Activated CD8-positive, alpha-beta T cell treated with anti-CD3 and anti-CD28 coated beads, Interleukin-2, amount 10 ng/mL, durations not matched to agents 7 days and 5 days (primary cell): ENCODE measurements around the gene CTNNA2. TPM values are rescaled to one million over a fixed set of nuclear protein-coding genes. Genes with fewer than 3 reads are reported as not detected.

Experiments used
- ATAC-seq: fragments of 150-1000 bp; cut with Tn5 transposase; one replicate; pipeline ENCODE4 v1.10.0; 2021; ENCODE audit warnings: moderate library complexity
- CTCF ChIA-PET: fragments of 350-600 bp; sonication (Branson Sonifier 250); formaldehyde crosslinking; loops from one replicate; lab custom pipeline; 2021; ENCODE audit warnings: antibody characterized with exemption; lab: Charles Lee
- POLR2A ChIA-PET: fragments of 350-600 bp; sonication (Branson Sonifier 250); formaldehyde crosslinking; loops from one replicate; lab custom pipeline; 2021; ENCODE audit warnings: antibody characterized with exemption; lab: Charles Lee
- DNase-seq: peaks from one replicate; pipeline ENCODE4 v3.0.0-alpha.2; 2020
- H3K27ac Mint-ChIP-seq: one replicate; pipeline ENCODE4 v1.8.0; 2021; ENCODE audit warnings: mild to moderate bottlenecking, mixed read lengths
- H3K27me3 Mint-ChIP-seq: one replicate; pipeline ENCODE4 v1.8.0; 2021; ENCODE audit warnings: low read depth, mixed read lengths
- H3K36me3 Mint-ChIP-seq: one replicate; pipeline ENCODE4 v1.8.0; 2021; ENCODE audit warnings: low read depth, mixed read lengths
- H3K4me1 Mint-ChIP-seq: one replicate; pipeline ENCODE4 v1.8.0; 2021; ENCODE audit warnings: low read depth, mixed read lengths
- H3K4me3 Mint-ChIP-seq: one replicate; pipeline ENCODE4 v1.8.0; 2021; ENCODE audit warnings: mild to moderate bottlenecking, mixed read lengths
- H3K9me3 Mint-ChIP-seq: one replicate; pipeline ENCODE4 v1.8.0; 2022; ENCODE audit warnings: mixed read lengths; ENCODE audit not compliant: insufficient read depth
- total RNA-seq, 2 experiments: library from RNA; stranded (reverse); gene quantifications; one replicate each; pipeline ENCODE4 v1.2.3, GENCODE V29; 2021

CTNNA2 gene
- total RNA-seq, 2 experiments from 2014 or later = not detected

- ChIA-PET POLR2A (no interaction called here), CTCF (no interaction called here)
- Mint-ChIP-seq H3K4me3 (no peak overlapping the region), H3K27me3 (no peaks in the 10 kb centered on the region), H3K9me3 (peaks cover 13% of the 10 kb centered on the region), H3K27ac (no peak overlapping the region), H3K4me1 (no peaks in the 10 kb centered on the region), H3K36me3 (no peaks in the 10 kb centered on the region)
- DNase-seq = no peak
- no peak for ATAC-seq
These were observed 153.6 kb downstream of the CTNNA2 start for GRCh38 chr2:79666430-79666829.

GRCh38 chr2:79669714-79670113 is 156.9 kb downstream of the CTNNA2 start:
- DNase-seq (no peak), ATAC-seq (no peak)
- H3K27ac Mint-ChIP-seq = no peak overlapping the region
- ChIA-PET CTCF (no interaction called here), POLR2A (no interaction called here)
- H3K9me3 Mint-ChIP-seq = peaks cover 13% of the 10 kb centered on the region
- no peaks in the 10 kb centered on the region for H3K27me3 Mint-ChIP-seq
- no peaks in the 10 kb centered on the region for H3K36me3 Mint-ChIP-seq
- no peaks in the 10 kb centered on the region for H3K4me1 Mint-ChIP-seq
- H3K4me3 Mint-ChIP-seq = no peak overlapping the region

- no peak overlapping the region for H3K4me3 Mint-ChIP-seq
- POLR2A ChIA-PET = no interaction called here
- H3K36me3 Mint-ChIP-seq = no peaks in the 10 kb centered on the region
- no peak for DNase-seq
- CTCF ChIA-PET = no interaction called here
- H3K27me3 Mint-ChIP-seq = no peaks in the 10 kb centered on the region
- H3K9me3 Mint-ChIP-seq = peaks cover 13% of the 10 kb centered on the region
- H3K27ac Mint-ChIP-seq = no peak overlapping the region
- ATAC-seq = no peak
- H3K4me1 Mint-ChIP-seq = no peaks in the 10 kb centered on the region
These were observed 157.3 kb downstream of the CTNNA2 start for GRCh38 chr2:79670198-79670597.

GRCh38 chr2:79686884-79687283 is 174.0 kb downstream of the CTNNA2 start:
- H3K27me3 Mint-ChIP-seq = no peaks in the 10 kb centered on the region
- H3K4me1 Mint-ChIP-seq = no peaks in the 10 kb centered on the region
- no peak overlapping the region for H3K27ac Mint-ChIP-seq
- H3K4me3 Mint-ChIP-seq = no peak overlapping the region
- ChIA-PET CTCF (no interaction called here), POLR2A (no interaction called here)
- DNase-seq = no peak
- no peaks in the 10 kb centered on the region for H3K9me3 Mint-ChIP-seq
- no peak for ATAC-seq
- H3K36me3 Mint-ChIP-seq = no peaks in the 10 kb centered on the region

GRCh38 chr2:79695248-79695647 is 182.4 kb downstream of the CTNNA2 start:
- Mint-ChIP-seq H3K27ac (no peak overlapping the region), H3K4me3 (no peak overlapping the region), H3K27me3 (no peaks in the 10 kb centered on the region), H3K4me1 (no peaks in the 10 kb centered on the region), H3K36me3 (no peaks in the 10 kb centered on the region), H3K9me3 (no peaks in the 10 kb centered on the region)
- no peak for DNase-seq
- no peak for ATAC-seq
- CTCF ChIA-PET = no interaction called here
- POLR2A ChIA-PET = no interaction called here

- Mint-ChIP-seq H3K27ac (no peak overlapping the region), H3K9me3 (no peaks in the 10 kb centered on the region), H3K36me3 (no peaks in the 10 kb centered on the region), H3K27me3 (no peaks in the 10 kb centered on the region), H3K4me1 (no peaks in the 10 kb centered on the region), H3K4me3 (no peak overlapping the region)
- POLR2A ChIA-PET = no interaction called here
- ATAC-seq (no peak), DNase-seq (no peak)
- CTCF ChIA-PET = no interaction called here
These were observed 184.3 kb downstream of the CTNNA2 start for GRCh38 chr2:79697200-79697599.

GRCh38 chr2:79700651-79701050 is 187.8 kb downstream of the CTNNA2 start:
- H3K9me3 Mint-ChIP-seq = no peaks in the 10 kb centered on the region
- DNase-seq (no peak), ATAC-seq (no peak)
- H3K4me1 Mint-ChIP-seq = no peaks in the 10 kb centered on the region
- POLR2A ChIA-PET = no interaction called here
- no peak overlapping the region for H3K4me3 Mint-ChIP-seq
- H3K27ac Mint-ChIP-seq = no peak overlapping the region
- no peaks in the 10 kb centered on the region for H3K36me3 Mint-ChIP-seq
- no peaks in the 10 kb centered on the region for H3K27me3 Mint-ChIP-seq
- CTCF ChIA-PET = no interaction called here

- no peaks in the 10 kb centered on the region for H3K27me3 Mint-ChIP-seq
- CTCF ChIA-PET = no interaction called here
- ATAC-seq (no peak), DNase-seq (no peak)
- POLR2A ChIA-PET = no interaction called here
- H3K36me3 Mint-ChIP-seq = no peaks in the 10 kb centered on the region
- no peak overlapping the region for H3K27ac Mint-ChIP-seq
- no peaks in the 10 kb centered on the region for H3K4me1 Mint-ChIP-seq
- H3K4me3 Mint-ChIP-seq = no peak overlapping the region
- H3K9me3 Mint-ChIP-seq = no peaks in the 10 kb centered on the region
These were observed 190.1 kb downstream of the CTNNA2 start for GRCh38 chr2:79702905-79703304.

GRCh38 chr2:79711098-79711497 is 198.2 kb downstream of the CTNNA2 start:
- Mint-ChIP-seq H3K27ac (no peak overlapping the region), H3K27me3 (no peaks in the 10 kb centered on the region), H3K4me3 (no peak overlapping the region), H3K36me3 (no peaks in the 10 kb centered on the region), H3K4me1 (no peaks in the 10 kb centered on the region), H3K9me3 (peaks cover 3% of the 10 kb centered on the region)
- ATAC-seq = no peak
- no peak for DNase-seq
- ChIA-PET CTCF (no interaction called here), POLR2A (no interaction called here)

GRCh38 chr2:79713131-79713785 is 200.4 kb downstream of the CTNNA2 start:
- CTCF ChIA-PET = no interaction called here
- Mint-ChIP-seq H3K36me3 (no peaks in the 10 kb centered on the region), H3K27ac (no peak overlapping the region), H3K9me3 (peaks cover 3% of the 10 kb centered on the region), H3K27me3 (no peaks in the 10 kb centered on the region), H3K4me1 (no peaks in the 10 kb centered on the region), H3K4me3 (no peak overlapping the region)
- ATAC-seq = no peak
- POLR2A ChIA-PET = no interaction called here
- DNase-seq = no peak

GRCh38 chr2:79714283-79714682 is 201.4 kb downstream of the CTNNA2 start:
- no peak overlapping the region for H3K27ac Mint-ChIP-seq
- no peak for ATAC-seq
- no peaks in the 10 kb centered on the region for H3K36me3 Mint-ChIP-seq
- no peaks in the 10 kb centered on the region for H3K27me3 Mint-ChIP-seq
- ChIA-PET CTCF (no interaction called here), POLR2A (no interaction called here)
- DNase-seq = no peak
- no peak overlapping the region for H3K4me3 Mint-ChIP-seq
- H3K9me3 Mint-ChIP-seq = peaks cover 3% of the 10 kb centered on the region
- no peaks in the 10 kb centered on the region for H3K4me1 Mint-ChIP-seq

GRCh38 chr2:79715338-79715737 is 202.5 kb downstream of the CTNNA2 start:
- Mint-ChIP-seq H3K36me3 (no peaks in the 10 kb centered on the region), H3K27ac (no peak overlapping the region), H3K4me1 (no peaks in the 10 kb centered on the region), H3K27me3 (no peaks in the 10 kb centered on the region), H3K9me3 (peaks cover 3% of the 10 kb centered on the region), H3K4me3 (no peak overlapping the region)
- CTCF ChIA-PET = no interaction called here
- DNase-seq (no peak), ATAC-seq (no peak)
- POLR2A ChIA-PET = no interaction called here

- ATAC-seq (no peak), DNase-seq (no peak)
- H3K27ac Mint-ChIP-seq = no peak overlapping the region
- no peaks in the 10 kb centered on the region for H3K4me1 Mint-ChIP-seq
- peaks cover 3% of the 10 kb centered on the region for H3K9me3 Mint-ChIP-seq
- POLR2A ChIA-PET = no interaction called here
- CTCF ChIA-PET = no interaction called here
- no peaks in the 10 kb centered on the region for H3K27me3 Mint-ChIP-seq
- H3K36me3 Mint-ChIP-seq = no peaks in the 10 kb centered on the region
- H3K4me3 Mint-ChIP-seq = no peak overlapping the region
These were observed 203.4 kb downstream of the CTNNA2 start for GRCh38 chr2:79716266-79716665.
